ENCODE data around the gene GCDH. TPM values are rescaled to one million over a fixed set of nuclear protein-coding genes. Genes with fewer than 3 reads are reported as not detected.

Gene GCDH
- total RNA-seq, 1 experiment from 2014 or later = 15.6 TPM

DNA sequence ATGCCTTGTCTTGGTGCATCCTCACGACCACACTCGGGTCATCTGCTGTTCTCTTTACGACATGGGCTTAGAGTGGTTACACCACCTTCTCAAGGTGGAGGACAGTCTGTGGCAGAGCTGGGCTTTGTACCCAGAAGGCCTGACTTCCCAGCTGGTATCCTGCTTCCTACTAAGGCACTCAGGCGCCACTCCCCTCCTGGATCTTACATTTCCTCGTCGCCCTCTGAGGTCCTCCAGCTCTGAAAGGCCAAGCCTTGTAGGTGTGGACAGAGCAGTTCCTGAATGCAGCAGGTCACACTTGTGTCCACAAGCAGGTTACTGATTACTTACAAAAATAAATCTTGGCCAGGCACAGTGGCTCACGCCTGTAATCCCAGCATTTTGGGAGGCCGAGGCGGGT, 16.2 kb downstream of the GCDH start:
- in situ Hi-C loops (cut with HindIII; ENCODE audit: low pct_unique_long_range_greater_than_20kb, low sequenced_read_pairs) (no loop called here), intact Hi-C loops (cut with micrococcal nuclease; ENCODE audit: unreplicated experiment) (no loop called here)
- CTCF ChIA-PET = no interaction called here
- no peaks in the 10 kb centered on the region for H3K9me3 ChIP-seq (ENCODE audit: control insufficient read depth, insufficient read depth, low read depth, low read length)
- DNase-seq (ENCODE audit: low read depth, low spot score) = no peak
- TF ChIP-seq, protein P1, sequence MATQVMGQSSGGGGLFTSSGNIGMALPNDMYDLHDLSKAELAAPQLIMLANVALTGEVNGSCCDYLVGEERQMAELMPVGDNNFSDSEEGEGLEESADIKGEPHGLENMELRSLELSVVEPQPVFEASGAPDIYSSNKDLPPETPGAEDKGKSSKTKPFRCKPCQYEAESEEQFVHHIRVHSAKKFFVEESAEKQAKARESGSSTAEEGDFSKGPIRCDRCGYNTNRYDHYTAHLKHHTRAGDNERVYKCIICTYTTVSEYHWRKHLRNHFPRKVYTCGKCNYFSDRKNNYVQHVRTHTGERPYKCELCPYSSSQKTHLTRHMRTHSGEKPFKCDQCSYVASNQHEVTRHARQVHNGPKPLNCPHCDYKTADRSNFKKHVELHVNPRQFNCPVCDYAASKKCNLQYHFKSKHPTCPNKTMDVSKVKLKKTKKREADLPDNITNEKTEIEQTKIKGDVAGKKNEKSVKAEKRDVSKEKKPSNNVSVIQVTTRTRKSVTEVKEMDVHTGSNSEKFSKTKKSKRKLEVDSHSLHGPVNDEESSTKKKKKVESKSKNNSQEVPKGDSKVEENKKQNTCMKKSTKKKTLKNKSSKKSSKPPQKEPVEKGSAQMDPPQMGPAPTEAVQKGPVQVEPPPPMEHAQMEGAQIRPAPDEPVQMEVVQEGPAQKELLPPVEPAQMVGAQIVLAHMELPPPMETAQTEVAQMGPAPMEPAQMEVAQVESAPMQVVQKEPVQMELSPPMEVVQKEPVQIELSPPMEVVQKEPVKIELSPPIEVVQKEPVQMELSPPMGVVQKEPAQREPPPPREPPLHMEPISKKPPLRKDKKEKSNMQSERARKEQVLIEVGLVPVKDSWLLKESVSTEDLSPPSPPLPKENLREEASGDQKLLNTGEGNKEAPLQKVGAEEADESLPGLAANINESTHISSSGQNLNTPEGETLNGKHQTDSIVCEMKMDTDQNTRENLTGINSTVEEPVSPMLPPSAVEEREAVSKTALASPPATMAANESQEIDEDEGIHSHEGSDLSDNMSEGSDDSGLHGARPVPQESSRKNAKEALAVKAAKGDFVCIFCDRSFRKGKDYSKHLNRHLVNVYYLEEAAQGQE (IDR thresholded peaks at IDR 0.05; ENCODE audit: insufficient read depth in 1 of 2, low read depth in 2 of 2, low read length in 1 of 2) = no peak
- no peak overlapping the region for H3K27ac ChIP-seq (ENCODE audit: low read length)
- H3K27me3 ChIP-seq (ENCODE audit: control insufficient read depth, insufficient read depth, low read length) = no peaks in the 10 kb centered on the region
- no peak for ATAC-seq
- H3K4me3 ChIP-seq (ENCODE audit: low read depth in 2 of 2, low read length in 2 of 2) = no peak overlapping the region
- BruUV-seq (replicated peaks) = no TSS peak
- H3K36me3 ChIP-seq (ENCODE audit: control insufficient read depth, insufficient read depth, low read length) = no peaks in the 10 kb centered on the region
- POLR2A ChIA-PET = no interaction called here
- no peaks in the 10 kb centered on the region for H3K4me1 ChIP-seq (ENCODE audit: control insufficient read depth, insufficient read depth, low read length)

DNA sequence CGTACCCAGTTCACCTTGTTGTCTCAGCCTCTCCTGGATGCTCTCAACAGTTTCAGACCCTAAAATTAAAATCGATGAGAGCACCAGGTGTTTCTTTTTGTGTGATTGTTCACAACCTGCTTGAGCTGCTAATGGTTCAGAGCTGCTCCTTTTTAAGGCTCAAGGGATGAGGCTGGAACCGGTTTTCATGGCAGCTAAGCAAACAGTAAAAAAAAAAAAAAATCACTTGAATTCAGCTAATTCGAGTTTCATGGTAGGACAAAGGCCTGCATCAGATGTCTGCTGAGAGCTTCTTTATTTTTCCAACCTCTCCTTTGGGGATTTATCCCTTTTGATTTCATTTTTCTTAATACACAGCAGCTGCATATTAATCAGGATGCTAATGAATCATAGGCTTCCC, 21.6 kb downstream of the GCDH start:
- DNase-seq (ENCODE audit: low read depth, low spot score) (no peak), ATAC-seq (no peak)
- ChIA-PET POLR2A (no interaction called here), CTCF (no interaction called here)
- in situ Hi-C loops (cut with HindIII; ENCODE audit: low pct_unique_long_range_greater_than_20kb, low sequenced_read_pairs) (no loop called here), intact Hi-C loops (cut with micrococcal nuclease; ENCODE audit: unreplicated experiment) (no loop called here)
- TF ChIP-seq, protein P2, sequence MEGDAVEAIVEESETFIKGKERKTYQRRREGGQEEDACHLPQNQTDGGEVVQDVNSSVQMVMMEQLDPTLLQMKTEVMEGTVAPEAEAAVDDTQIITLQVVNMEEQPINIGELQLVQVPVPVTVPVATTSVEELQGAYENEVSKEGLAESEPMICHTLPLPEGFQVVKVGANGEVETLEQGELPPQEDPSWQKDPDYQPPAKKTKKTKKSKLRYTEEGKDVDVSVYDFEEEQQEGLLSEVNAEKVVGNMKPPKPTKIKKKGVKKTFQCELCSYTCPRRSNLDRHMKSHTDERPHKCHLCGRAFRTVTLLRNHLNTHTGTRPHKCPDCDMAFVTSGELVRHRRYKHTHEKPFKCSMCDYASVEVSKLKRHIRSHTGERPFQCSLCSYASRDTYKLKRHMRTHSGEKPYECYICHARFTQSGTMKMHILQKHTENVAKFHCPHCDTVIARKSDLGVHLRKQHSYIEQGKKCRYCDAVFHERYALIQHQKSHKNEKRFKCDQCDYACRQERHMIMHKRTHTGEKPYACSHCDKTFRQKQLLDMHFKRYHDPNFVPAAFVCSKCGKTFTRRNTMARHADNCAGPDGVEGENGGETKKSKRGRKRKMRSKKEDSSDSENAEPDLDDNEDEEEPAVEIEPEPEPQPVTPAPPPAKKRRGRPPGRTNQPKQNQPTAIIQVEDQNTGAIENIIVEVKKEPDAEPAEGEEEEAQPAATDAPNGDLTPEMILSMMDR (IDR thresholded peaks at IDR 0.05) = no peak
- TF ChIP-seq POLR2AphosphoS5 (IDR thresholded peaks at IDR 0.05; ENCODE audit: low read depth, low read length) = no peak
- no peak for TF ChIP-seq SIN3A (IDR thresholded peaks at IDR 0.05; ENCODE audit: borderline replicate concordance, insufficient read depth, low read depth, low read length)
- TF ChIP-seq TCF7L2 (IDR thresholded peaks at IDR 0.05; ENCODE audit: low read depth, low read length) = no peak
- TF ChIP-seq, protein P1 (IDR thresholded peaks at IDR 0.05; ENCODE audit: insufficient read depth in 1 of 2, low read depth in 2 of 2, low read length in 1 of 2) = no peak
- Histone ChIP-seq H3K4me1 (ENCODE audit: control insufficient read depth, insufficient read depth, low read length) (no peaks in the 10 kb centered on the region), H3K9me3 (ENCODE audit: control insufficient read depth, insufficient read depth, low read depth, low read length) (no peaks in the 10 kb centered on the region), H3K4me3 (ENCODE audit: low read depth in 2 of 2, low read length in 2 of 2) (no peak overlapping the region), H3K27ac (ENCODE audit: low read length) (no peak overlapping the region), H3K36me3 (ENCODE audit: control insufficient read depth, insufficient read depth, low read length) (no peaks in the 10 kb centered on the region), H3K27me3 (ENCODE audit: control insufficient read depth, insufficient read depth, low read length) (no peaks in the 10 kb centered on the region)
- no TSS peak for BruUV-seq (replicated peaks)

All from Panc1 (cell line).